Right lobe of liver (tissue), 4 donors: ENCODE measurements around the gene EPHA10.

ENCODE experiments used
- POLR2A ChIP-seq: fragments of 450-650 bp; IDR thresholded peaks from one replicate; pipeline ENCODE4 v1.6.1; 2017; ENCODE audit warnings: antibody characterized with exemption, mild to moderate bottlenecking
- TF ChIP-seq, protein P1 (sequence below), 4 donors: fragments of 200-600 bp in 3 of 4; fragments of 450-650 bp in 1 of 4; IDR thresholded peaks; one replicate each; pipeline versions ENCODE4 v1.5.1 to v1.8.0; 2016 to 2022; ENCODE audit warnings: antibody characterized with exemption in 4 of 4, mild to moderate bottlenecking in 2 of 4
- donor health status: DM: no; HTN: no; CAD: no.
- donor health status: DM: no; HTN: no; CAD: no.
- donor health status: DM: no; HTN: yes; CAD: no.

DNA sequence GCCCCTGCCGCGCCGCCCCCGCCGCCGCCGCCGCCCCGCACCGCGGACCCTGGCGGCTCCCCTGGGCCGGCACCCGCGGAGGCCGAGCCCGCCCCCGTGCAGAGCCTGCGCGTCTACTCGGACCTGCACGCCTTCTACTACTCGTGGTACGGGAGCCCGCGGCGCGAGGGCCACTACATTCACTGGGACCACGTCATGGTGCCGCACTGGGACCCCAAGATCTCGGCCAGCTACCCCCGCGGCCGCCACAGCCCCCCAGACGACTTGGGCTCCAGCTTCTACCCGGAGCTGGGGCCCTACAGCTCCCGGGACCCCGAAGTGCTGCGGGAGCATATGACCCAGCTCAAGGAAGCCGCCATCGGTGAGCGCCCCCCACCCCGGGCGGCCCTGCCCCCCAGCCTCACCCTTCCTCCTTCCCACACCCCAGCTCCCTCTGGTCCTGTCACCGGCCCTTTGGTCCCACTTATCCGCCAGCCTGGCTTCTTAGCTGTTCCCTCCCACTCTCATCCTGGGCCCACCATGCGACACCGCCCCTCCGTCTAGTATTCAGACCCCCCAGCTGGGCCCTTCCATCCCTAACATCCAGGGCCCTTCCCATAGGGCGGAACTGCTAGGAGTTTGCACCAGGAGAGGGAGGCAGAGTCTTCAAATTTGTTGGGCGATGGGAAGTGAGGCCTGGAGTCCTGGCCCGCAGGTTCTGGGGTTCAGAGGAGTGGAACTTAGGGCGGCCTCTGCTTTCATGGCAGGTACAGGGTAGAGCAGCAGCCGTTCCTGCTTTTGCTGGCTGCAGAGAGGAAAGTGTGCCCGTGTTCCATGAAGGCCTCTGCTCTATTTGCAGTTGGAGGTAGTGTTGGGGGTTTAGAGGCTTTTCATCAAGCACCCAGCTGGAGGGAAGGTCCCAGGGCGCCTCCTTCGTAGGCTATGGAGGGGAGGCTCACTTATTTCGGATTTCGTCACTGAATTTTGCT, 29.7 kb upstream of the EPHA10 start:
- TF ChIP-seq, protein P1, sequence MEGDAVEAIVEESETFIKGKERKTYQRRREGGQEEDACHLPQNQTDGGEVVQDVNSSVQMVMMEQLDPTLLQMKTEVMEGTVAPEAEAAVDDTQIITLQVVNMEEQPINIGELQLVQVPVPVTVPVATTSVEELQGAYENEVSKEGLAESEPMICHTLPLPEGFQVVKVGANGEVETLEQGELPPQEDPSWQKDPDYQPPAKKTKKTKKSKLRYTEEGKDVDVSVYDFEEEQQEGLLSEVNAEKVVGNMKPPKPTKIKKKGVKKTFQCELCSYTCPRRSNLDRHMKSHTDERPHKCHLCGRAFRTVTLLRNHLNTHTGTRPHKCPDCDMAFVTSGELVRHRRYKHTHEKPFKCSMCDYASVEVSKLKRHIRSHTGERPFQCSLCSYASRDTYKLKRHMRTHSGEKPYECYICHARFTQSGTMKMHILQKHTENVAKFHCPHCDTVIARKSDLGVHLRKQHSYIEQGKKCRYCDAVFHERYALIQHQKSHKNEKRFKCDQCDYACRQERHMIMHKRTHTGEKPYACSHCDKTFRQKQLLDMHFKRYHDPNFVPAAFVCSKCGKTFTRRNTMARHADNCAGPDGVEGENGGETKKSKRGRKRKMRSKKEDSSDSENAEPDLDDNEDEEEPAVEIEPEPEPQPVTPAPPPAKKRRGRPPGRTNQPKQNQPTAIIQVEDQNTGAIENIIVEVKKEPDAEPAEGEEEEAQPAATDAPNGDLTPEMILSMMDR (IDR thresholded peaks at IDR 0.05) = no peak
- TF ChIP-seq POLR2A = no peak
